GM12873 (cell line): ENCODE data around the gene ZNF558.

Experiments used
- CTCF ChIP-seq: IDR thresholded peaks from 2 replicates; pipeline ENCODE4 v1.5.1; 2012; ENCODE audit warnings: low read depth, mild to moderate bottlenecking, moderate library complexity, low read length, control low read depth; ENCODE audit not compliant: insufficient read depth; ENCODE audit errors: missing control alignments

ZNF558 gene

GRCh38 chr19:8827277-8827676, 4.8 kb downstream of the ZNF558 start:
- no peak for TF ChIP-seq CTCF

- TF ChIP-seq CTCF, result no peak
Observed at GRCh38 chr19:8826371-8826770, 5.7 kb downstream of the ZNF558 start.

- TF ChIP-seq CTCF, result no peak
Observed at GRCh38 chr19:8821748-8822241, 10.3 kb downstream of the ZNF558 start.

GRCh38 chr19:8820234-8820633, 11.9 kb downstream of the ZNF558 start:
- no peak for TF ChIP-seq CTCF

- TF ChIP-seq CTCF, result no peak
Observed at GRCh38 chr19:8815780-8816179, 16.3 kb downstream of the ZNF558 start.

GRCh38 chr19:8814176-8814575, 17.9 kb downstream of the ZNF558 start:
- no peak for TF ChIP-seq CTCF

GRCh38 chr19:8811315-8812172, 20.6 kb downstream of the ZNF558 start:
- TF ChIP-seq CTCF, result no peak
